Fibroblast of mammary gland (primary cell): ENCODE measurements around the gene KCNK2.

Experiments
- DNase-seq: peaks from one replicate; pipeline ENCODE4 v3.0.0-alpha.2; 2010; ENCODE audit warnings: low read depth
- H3K4me3 ChIP-seq: 2 replicates; pipeline ENCODE4 v1.5.1; 2011; ENCODE audit warnings: low read depth, mild to moderate bottlenecking, low read length, moderate library complexity; ENCODE audit not compliant: control insufficient read depth
- CTCF ChIP-seq: conservative IDR thresholded peaks from 2 replicates; pipeline ENCODE4 v1.5.1; 2011; ENCODE audit warnings: low read depth, low read length, inconsistent platforms; ENCODE audit not compliant: control insufficient read depth, insufficient read depth

The KCNK2 gene

GRCh38 chr1:215200121-215200520 is 117.6 kb downstream of the KCNK2 start:
- no peak overlapping the region for H3K4me3 ChIP-seq
- TF ChIP-seq CTCF = no peak
- no peak for DNase-seq

GRCh38 chr1:215201283-215201682 is 118.7 kb downstream of the KCNK2 start:
- no peak overlapping the region for H3K4me3 ChIP-seq
- no peak for TF ChIP-seq CTCF
- peak; percentile 59 for DNase-seq

- H3K4me3 ChIP-seq = no peak overlapping the region
- DNase-seq = no peak
- TF ChIP-seq CTCF = no peak
These were observed 120.3 kb downstream of the KCNK2 start for GRCh38 chr1:215202868-215203267.

GRCh38 chr1:215210167-215210566 is 127.6 kb downstream of the KCNK2 start:
- DNase-seq = no peak
- no peak for TF ChIP-seq CTCF
- no peak overlapping the region for H3K4me3 ChIP-seq

GRCh38 chr1:215215846-215216245 is 133.3 kb downstream of the KCNK2 start:
- H3K4me3 ChIP-seq = no peak overlapping the region
- no peak for DNase-seq
- TF ChIP-seq CTCF = no peak

GRCh38 chr1:215219372-215219771 is 136.8 kb downstream of the KCNK2 start:
- TF ChIP-seq CTCF = no peak
- H3K4me3 ChIP-seq = no peak overlapping the region
- peak; percentile 43 for DNase-seq

- H3K4me3 ChIP-seq = no peak overlapping the region
- DNase-seq = no peak
- TF ChIP-seq CTCF = no peak
These were observed 137.8 kb downstream of the KCNK2 start for GRCh38 chr1:215220346-215220745.
